Central memory CD8-positive, alpha-beta T cell (primary cell): ENCODE data around the gene GDAP1L1.
"Not testable (repeated sequence)": the region's sequence is repeated elsewhere in the genome, so short reads cannot be mapped to it uniquely, and the experiment has no call there.

Source experiments
- ATAC-seq: fragments of 150-1000 bp; cut with Tn5 transposase; replicated peaks from 2 replicates; pipeline ENCODE4 v1.10.0; 2022; ENCODE audit warnings: mild to moderate bottlenecking, moderate FRiP score, moderate number of reproducible peaks; ENCODE audit not compliant: poor library complexity, severe bottlenecking; ENCODE audit errors: extremely low read depth
- DNase-seq, 2 donors: peaks; one replicate each; pipeline ENCODE4 v3.0.0; 2021; ENCODE audit warnings: low spot score in 2 of 2
- H3K27ac Mint-ChIP-seq: one replicate; pipeline ENCODE4 v1.8.0; 2022; ENCODE audit warnings: low read depth, mild to moderate bottlenecking, moderate library complexity, mixed read lengths
- H3K27me3 Mint-ChIP-seq: one replicate; pipeline ENCODE4 v1.8.0; 2022; ENCODE audit warnings: mixed read lengths
- H3K36me3 Mint-ChIP-seq: one replicate; pipeline ENCODE4 v1.8.0; 2022; ENCODE audit warnings: mild to moderate bottlenecking, moderate library complexity, mixed read lengths; ENCODE audit not compliant: insufficient read depth
- H3K4me1 Mint-ChIP-seq: one replicate; pipeline ENCODE4 v1.8.0; 2022; ENCODE audit warnings: mixed read lengths
- H3K4me3 Mint-ChIP-seq: one replicate; pipeline ENCODE4 v1.8.0; 2022; ENCODE audit warnings: mild to moderate bottlenecking, moderate library complexity, mixed read lengths
- H3K9me3 Mint-ChIP-seq: one replicate; pipeline ENCODE4 v1.8.0; 2022; ENCODE audit warnings: mixed read lengths

Gene GDAP1L1

GRCh38 chr20:44222633-44223368 is 24.3 kb upstream of the GDAP1L1 start:
- no peak for DNase-seq
- no peak overlapping the region for H3K4me3 Mint-ChIP-seq
- no peaks in the 10 kb centered on the region for H3K9me3 Mint-ChIP-seq
- no peak overlapping the region for H3K27ac Mint-ChIP-seq
- H3K27me3 Mint-ChIP-seq = no peaks in the 10 kb centered on the region
- H3K36me3 Mint-ChIP-seq = peaks cover 3% of the 10 kb centered on the region
- H3K4me1 Mint-ChIP-seq = peaks cover 26% of the 10 kb centered on the region
- no peak for ATAC-seq

- ATAC-seq = no peak
- H3K27me3 Mint-ChIP-seq = no peaks in the 10 kb centered on the region
- DNase-seq = no peak
- no peak overlapping the region for H3K27ac Mint-ChIP-seq
- no peak overlapping the region for H3K4me3 Mint-ChIP-seq
- peaks cover 3% of the 10 kb centered on the region for H3K36me3 Mint-ChIP-seq
- peaks cover 19% of the 10 kb centered on the region for H3K4me1 Mint-ChIP-seq
- H3K9me3 Mint-ChIP-seq = no peaks in the 10 kb centered on the region
These were observed 23.4 kb upstream of the GDAP1L1 start for GRCh38 chr20:44223721-44224120.

- Mint-ChIP-seq H3K9me3 (no peaks in the 10 kb centered on the region), H3K36me3 (peaks cover 3% of the 10 kb centered on the region), H3K4me3 (no peak overlapping the region), H3K4me1 (peaks cover 10% of the 10 kb centered on the region), H3K27me3 (no peaks in the 10 kb centered on the region), H3K27ac (no peak overlapping the region)
- ATAC-seq (no peak), DNase-seq (no peak)
These were observed 22.5 kb upstream of the GDAP1L1 start for GRCh38 chr20:44224637-44225036.

GRCh38 chr20:44228465-44229258 is 18.4 kb upstream of the GDAP1L1 start:
- peaks cover 6% of the 10 kb centered on the region for H3K4me1 Mint-ChIP-seq

GRCh38 chr20:44231193-44231592 is 15.9 kb upstream of the GDAP1L1 start:
- H3K9me3 Mint-ChIP-seq = no peaks in the 10 kb centered on the region
- H3K36me3 Mint-ChIP-seq = no peaks in the 10 kb centered on the region
- ATAC-seq (no peak), DNase-seq (no peak)
- no peaks in the 10 kb centered on the region for H3K27me3 Mint-ChIP-seq
- no peak overlapping the region for H3K27ac Mint-ChIP-seq
- no peak overlapping the region for H3K4me3 Mint-ChIP-seq
- H3K4me1 Mint-ChIP-seq = peaks cover 6% of the 10 kb centered on the region

More at GRCh38 chr20:44228465-44229258, 18.4 kb upstream of the GDAP1L1 start:
- DNase-seq (no peak), ATAC-seq (no peak)
- Mint-ChIP-seq H3K27ac (no peak overlapping the region), H3K36me3 (no peaks in the 10 kb centered on the region), H3K4me3 (no peak overlapping the region), H3K9me3 (no peaks in the 10 kb centered on the region), H3K27me3 (no peaks in the 10 kb centered on the region)

- H3K27me3 Mint-ChIP-seq = no peaks in the 10 kb centered on the region
- H3K27ac Mint-ChIP-seq = no peak overlapping the region
- no peak for DNase-seq
- no peaks in the 10 kb centered on the region for H3K9me3 Mint-ChIP-seq
- H3K4me1 Mint-ChIP-seq = peaks cover 6% of the 10 kb centered on the region
- no peak overlapping the region for H3K4me3 Mint-ChIP-seq
- no peak for ATAC-seq
- no peaks in the 10 kb centered on the region for H3K36me3 Mint-ChIP-seq
These were observed 15.2 kb upstream of the GDAP1L1 start for GRCh38 chr20:44231713-44232468.

DNA sequence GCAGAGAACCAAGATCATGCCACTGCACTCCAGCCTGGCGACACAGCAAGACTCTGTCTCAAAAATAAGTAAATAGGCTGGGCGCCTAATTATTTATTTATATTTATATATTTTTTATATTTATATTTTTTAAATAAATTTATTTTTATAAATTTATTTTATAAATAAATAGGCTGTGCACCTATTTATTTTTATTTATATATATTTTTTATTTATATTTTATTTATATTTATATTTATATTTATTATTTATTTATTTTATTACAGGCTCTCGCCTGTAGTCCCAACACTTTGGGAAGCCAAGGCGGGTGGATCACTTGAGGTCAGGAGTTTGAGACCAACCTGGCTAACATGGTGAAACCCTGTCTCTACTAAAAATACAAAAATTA is 14.6 kb upstream of the GDAP1L1 start:
- H3K9me3 Mint-ChIP-seq, DNase-seq, H3K4me3 Mint-ChIP-seq, H3K27me3 Mint-ChIP-seq, H3K36me3 Mint-ChIP-seq, H3K4me1 Mint-ChIP-seq, ATAC-seq, H3K27ac Mint-ChIP-seq: not testable (repeated sequence)

DNA sequence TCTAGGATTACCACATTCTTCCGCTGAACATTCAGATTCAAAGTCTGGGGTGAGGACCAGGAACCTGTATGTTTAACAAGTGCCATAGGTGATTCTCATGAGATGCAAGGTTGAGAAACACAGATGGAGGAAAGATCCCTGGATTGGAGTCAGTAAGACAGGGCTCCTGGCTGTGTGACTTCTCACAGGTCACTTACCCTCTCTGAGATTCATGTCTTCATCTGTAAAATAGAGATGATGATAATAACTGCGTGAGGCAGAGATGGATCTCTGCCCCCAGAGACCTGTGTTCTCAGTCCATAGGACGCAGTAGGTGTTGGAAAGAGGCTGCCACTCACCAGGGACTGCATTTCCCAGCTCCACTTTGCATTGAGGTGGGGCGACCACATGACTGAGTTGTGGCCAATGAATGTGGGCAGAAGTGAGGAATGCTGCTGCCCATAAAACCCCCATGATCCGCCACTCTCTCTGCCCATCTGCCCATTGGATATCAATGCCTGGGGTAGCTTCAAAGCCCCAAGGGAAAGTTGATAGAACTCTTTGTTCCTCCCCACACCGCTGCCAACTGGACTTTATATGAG is 13.6 kb upstream of the GDAP1L1 start:
- ATAC-seq = no peak
- no peak for DNase-seq
- H3K4me3 Mint-ChIP-seq = no peak overlapping the region
- H3K4me1 Mint-ChIP-seq = peaks cover 6% of the 10 kb centered on the region
- no peaks in the 10 kb centered on the region for H3K36me3 Mint-ChIP-seq
- H3K27ac Mint-ChIP-seq = no peak overlapping the region
- H3K9me3 Mint-ChIP-seq = no peaks in the 10 kb centered on the region
- H3K27me3 Mint-ChIP-seq = no peaks in the 10 kb centered on the region

GRCh38 chr20:44234566-44235317 is 12.4 kb upstream of the GDAP1L1 start:
- H3K36me3 Mint-ChIP-seq = no peaks in the 10 kb centered on the region
- no peak for DNase-seq
- H3K4me1 Mint-ChIP-seq = peaks cover 6% of the 10 kb centered on the region

DNA sequence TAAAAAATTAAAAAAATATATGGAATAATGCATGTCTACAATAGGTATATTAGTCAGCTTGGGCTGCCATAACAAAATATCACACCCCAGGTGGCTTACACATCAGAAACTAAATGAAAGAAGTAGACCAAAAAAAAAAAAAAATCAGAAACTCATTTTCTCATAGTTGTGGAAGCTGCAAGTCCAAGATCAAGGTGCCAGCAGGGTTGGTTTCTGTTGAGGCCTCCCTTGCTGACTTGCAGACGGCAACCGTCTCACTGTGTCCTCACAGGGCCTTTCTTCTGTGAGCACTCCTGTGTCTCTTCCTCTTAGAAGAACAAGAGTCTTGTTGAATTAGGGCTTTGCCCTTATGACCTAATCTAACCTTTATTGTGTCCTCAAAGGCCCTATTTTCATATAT is 11.4 kb upstream of the GDAP1L1 start:
- H3K4me1 Mint-ChIP-seq = peaks cover 6% of the 10 kb centered on the region
- no peak overlapping the region for H3K4me3 Mint-ChIP-seq
- H3K27ac Mint-ChIP-seq = no peak overlapping the region
- no peak for DNase-seq
- H3K36me3 Mint-ChIP-seq = no peaks in the 10 kb centered on the region
- peaks cover 11% of the 10 kb centered on the region for H3K27me3 Mint-ChIP-seq
- ATAC-seq = no peak
- H3K9me3 Mint-ChIP-seq = no peaks in the 10 kb centered on the region

More at GRCh38 chr20:44234566-44235317, 12.4 kb upstream of the GDAP1L1 start:
- no peak for ATAC-seq
- Mint-ChIP-seq H3K27me3 (peaks cover 2% of the 10 kb centered on the region), H3K27ac (no peak overlapping the region), H3K4me3 (no peak overlapping the region), H3K9me3 (no peaks in the 10 kb centered on the region)

- H3K27me3 Mint-ChIP-seq = peaks cover 14% of the 10 kb centered on the region
- H3K9me3 Mint-ChIP-seq, DNase-seq, H3K4me1 Mint-ChIP-seq, H3K4me3 Mint-ChIP-seq, H3K27ac Mint-ChIP-seq, H3K36me3 Mint-ChIP-seq, ATAC-seq: not testable (repeated sequence)
These were observed 10.3 kb upstream of the GDAP1L1 start for GRCh38 chr20:44236840-44237239.

GRCh38 chr20:44241796-44242195 is 5.3 kb upstream of the GDAP1L1 start:
- Mint-ChIP-seq H3K9me3 (no peaks in the 10 kb centered on the region), H3K27me3 (peaks cover 28% of the 10 kb centered on the region), H3K4me3 (no peak overlapping the region), H3K27ac (no peak overlapping the region), H3K4me1 (peaks cover 4% of the 10 kb centered on the region), H3K36me3 (no peaks in the 10 kb centered on the region)
- no peak for ATAC-seq
- no peak for DNase-seq
